Measurements from ENCODE around the gene STX16. TPM values are rescaled to one million over a fixed set of nuclear protein-coding genes. Genes with fewer than 3 reads are reported as not detected.

STX16 gene
- total RNA-seq, 1 experiment from 2014 or later = 86.0 TPM

DNA sequence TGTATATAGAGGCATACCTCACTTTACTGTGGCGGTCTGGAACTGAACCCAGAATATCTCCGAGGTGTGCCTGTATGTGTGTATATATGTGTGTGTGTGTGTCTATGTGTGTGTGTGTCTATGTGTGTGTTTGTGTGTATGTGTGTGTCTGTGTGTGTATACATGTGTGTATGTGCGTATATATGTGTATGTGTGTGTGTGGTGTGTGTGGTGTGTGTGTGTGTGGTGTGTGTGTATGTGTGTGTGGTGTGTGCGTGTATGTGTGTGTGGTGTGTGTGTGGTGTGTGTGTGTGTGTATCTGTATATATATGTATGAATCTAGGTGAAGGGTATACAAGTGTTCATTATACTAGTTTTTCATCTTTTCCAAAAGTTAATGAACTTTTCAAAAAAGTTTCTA is 37.3 kb downstream of the STX16 start:
- Mint-ChIP-seq H3K27me3 (ENCODE audit: unreplicated experiment) (no peaks in the 10 kb centered on the region), H3K27ac (ENCODE audit: unreplicated experiment) (no peak overlapping the region), H3K4me3 (ENCODE audit: low read depth, unreplicated experiment) (no peak overlapping the region), H3K36me3 (ENCODE audit: insufficient read depth, unreplicated experiment) (peaks cover 8% of the 10 kb centered on the region), H3K9me3 (ENCODE audit: low read depth, unreplicated experiment) (no peaks in the 10 kb centered on the region), H3K4me1 (ENCODE audit: low read depth, unreplicated experiment) (no peaks in the 10 kb centered on the region)
- no TSS peak for BruUV-seq (replicated peaks)
- TF ChIP-seq, protein P1, sequence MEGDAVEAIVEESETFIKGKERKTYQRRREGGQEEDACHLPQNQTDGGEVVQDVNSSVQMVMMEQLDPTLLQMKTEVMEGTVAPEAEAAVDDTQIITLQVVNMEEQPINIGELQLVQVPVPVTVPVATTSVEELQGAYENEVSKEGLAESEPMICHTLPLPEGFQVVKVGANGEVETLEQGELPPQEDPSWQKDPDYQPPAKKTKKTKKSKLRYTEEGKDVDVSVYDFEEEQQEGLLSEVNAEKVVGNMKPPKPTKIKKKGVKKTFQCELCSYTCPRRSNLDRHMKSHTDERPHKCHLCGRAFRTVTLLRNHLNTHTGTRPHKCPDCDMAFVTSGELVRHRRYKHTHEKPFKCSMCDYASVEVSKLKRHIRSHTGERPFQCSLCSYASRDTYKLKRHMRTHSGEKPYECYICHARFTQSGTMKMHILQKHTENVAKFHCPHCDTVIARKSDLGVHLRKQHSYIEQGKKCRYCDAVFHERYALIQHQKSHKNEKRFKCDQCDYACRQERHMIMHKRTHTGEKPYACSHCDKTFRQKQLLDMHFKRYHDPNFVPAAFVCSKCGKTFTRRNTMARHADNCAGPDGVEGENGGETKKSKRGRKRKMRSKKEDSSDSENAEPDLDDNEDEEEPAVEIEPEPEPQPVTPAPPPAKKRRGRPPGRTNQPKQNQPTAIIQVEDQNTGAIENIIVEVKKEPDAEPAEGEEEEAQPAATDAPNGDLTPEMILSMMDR (IDR thresholded peaks at IDR 0.05; ENCODE audit: unreplicated experiment) = no peak
- CTCF ChIA-PET = no interaction called here
- intact Hi-C loops (cut with micrococcal nuclease; ENCODE audit: unreplicated experiment) = no loop called here
- no peak for DNase-seq

DNA sequence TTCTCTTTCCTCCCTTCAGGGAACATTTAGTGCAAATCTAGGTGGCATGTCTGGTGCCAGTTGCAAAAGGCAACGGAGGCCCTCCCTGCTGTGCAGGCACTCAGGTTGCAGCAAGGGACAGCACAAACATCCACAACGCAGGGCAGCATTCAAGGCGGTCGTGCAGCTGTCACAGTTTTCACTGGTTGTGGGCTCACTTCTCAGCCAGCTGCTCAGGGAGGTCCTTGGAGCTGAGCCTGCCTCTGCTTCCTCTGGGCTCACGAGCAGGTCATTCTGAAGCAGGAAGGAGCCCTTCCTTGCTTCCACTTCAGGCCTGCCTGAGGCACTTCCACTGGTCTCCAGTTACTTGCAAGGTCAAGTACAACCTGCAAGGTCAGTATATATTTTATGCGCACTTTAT is 37.8 kb downstream of the STX16 start:
- CTCF ChIA-PET = no interaction called here
- TF ChIP-seq, protein P1 (IDR thresholded peaks at IDR 0.05; ENCODE audit: unreplicated experiment) = no peak
- DNase-seq = no peak
- H3K27ac Mint-ChIP-seq (ENCODE audit: unreplicated experiment) = no peak overlapping the region
- no peak overlapping the region for H3K4me3 Mint-ChIP-seq (ENCODE audit: low read depth, unreplicated experiment)
- no TSS peak for BruUV-seq (replicated peaks)
- intact Hi-C loops (cut with micrococcal nuclease; ENCODE audit: unreplicated experiment) = no loop called here
- H3K4me1 Mint-ChIP-seq (ENCODE audit: low read depth, unreplicated experiment) = no peaks in the 10 kb centered on the region
- no peaks in the 10 kb centered on the region for H3K27me3 Mint-ChIP-seq (ENCODE audit: unreplicated experiment)
- no peaks in the 10 kb centered on the region for H3K9me3 Mint-ChIP-seq (ENCODE audit: low read depth, unreplicated experiment)
- peaks cover 12% of the 10 kb centered on the region for H3K36me3 Mint-ChIP-seq (ENCODE audit: insufficient read depth, unreplicated experiment)

DNA sequence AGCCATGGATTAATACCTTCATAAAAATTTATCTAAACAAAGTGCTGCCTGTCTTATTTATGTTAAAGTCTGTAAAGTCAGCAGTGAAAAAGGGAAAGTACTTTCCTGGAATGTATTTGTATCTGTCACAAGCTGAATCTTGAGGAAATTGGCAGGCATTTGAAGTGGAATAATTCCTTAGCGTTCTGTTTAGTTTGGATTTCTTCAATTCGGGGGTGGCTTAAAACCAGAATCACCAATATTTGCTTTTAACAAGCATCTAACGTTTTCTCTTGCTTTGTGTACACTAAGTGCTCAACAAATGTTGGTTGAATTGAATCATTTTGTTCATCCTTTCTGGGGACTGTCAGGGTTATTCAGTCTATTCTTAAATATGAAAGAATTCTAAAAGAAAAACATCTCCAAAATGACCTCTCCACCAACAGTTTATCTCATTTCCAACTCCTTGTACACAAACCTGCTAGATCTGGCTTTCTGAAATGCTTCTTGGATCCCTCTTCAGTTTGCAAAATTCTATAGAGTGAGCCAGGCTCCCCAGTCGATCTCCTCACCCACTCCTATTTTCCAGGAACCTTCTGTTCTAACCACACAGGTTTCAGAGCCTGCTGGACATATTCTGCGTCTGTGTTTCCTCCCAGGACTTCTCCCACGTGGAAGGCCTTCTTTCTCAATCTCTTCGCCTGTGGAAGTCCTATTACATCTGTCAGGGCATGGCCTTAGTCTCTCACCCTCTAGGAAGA is 39.5 kb downstream of the STX16 start:
- Mint-ChIP-seq H3K36me3 (ENCODE audit: insufficient read depth, unreplicated experiment) (peaks cover 12% of the 10 kb centered on the region), H3K4me3 (ENCODE audit: low read depth, unreplicated experiment) (no peak overlapping the region), H3K4me1 (ENCODE audit: low read depth, unreplicated experiment) (no peaks in the 10 kb centered on the region), H3K9me3 (ENCODE audit: low read depth, unreplicated experiment) (no peaks in the 10 kb centered on the region), H3K27me3 (ENCODE audit: unreplicated experiment) (no peaks in the 10 kb centered on the region), H3K27ac (ENCODE audit: unreplicated experiment) (no peak overlapping the region)
- CTCF ChIA-PET = interaction anchor here (1.8 kb wide), 1 partner anchor 39 kb away, joined by 5 read pairs; the partner anchor contains the start of gene STX16
- DNase-seq = no peak
- TF ChIP-seq, protein P1 (IDR thresholded peaks at IDR 0.05; ENCODE audit: unreplicated experiment) = no peak
- intact Hi-C loops (cut with micrococcal nuclease; ENCODE audit: unreplicated experiment) = no loop called here
- BruUV-seq (replicated peaks) = no TSS peak

DNA sequence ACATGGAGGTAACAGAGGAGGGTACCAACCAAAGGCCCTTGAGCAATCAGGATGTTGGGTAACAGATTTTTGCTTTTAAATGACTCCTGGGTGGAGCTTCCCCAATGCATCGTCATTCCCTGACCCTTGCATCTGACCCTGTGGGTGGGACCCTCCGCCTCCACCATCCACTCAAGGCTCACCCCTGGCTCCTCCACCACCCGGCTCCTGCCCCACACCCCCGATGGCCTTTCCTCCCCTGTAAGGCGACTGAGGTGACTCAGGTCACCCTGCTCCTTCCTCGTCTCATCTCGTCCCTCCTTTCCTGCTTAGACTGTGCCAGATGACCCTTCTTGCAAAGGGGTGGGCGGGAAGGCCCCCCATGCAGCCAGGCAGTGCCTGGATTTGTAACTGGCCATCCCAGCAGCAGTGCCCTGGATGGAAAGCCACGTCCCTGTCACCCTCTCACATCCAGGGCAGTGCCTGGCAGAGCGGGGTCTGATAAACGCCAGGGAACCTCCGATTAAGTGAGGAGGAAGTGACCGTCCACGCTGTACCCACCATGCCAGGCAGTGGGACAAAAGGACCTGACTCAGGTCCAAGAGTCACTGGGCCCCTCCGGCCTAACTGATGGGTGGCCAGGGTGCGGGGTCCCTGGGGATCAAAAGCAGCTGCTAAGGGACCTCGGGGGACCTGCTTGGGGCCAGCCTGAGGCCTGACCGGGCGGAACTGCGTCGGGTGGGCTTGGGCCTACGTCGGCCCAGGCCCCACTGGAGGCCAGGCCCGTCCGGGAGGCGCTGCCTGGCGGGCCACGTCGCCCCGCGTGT is 40.9 kb downstream of the STX16 start:
- DNase-seq = no peak
- intact Hi-C loops (cut with micrococcal nuclease; ENCODE audit: unreplicated experiment) = no loop called here
- Mint-ChIP-seq H3K36me3 (ENCODE audit: insufficient read depth, unreplicated experiment) (peaks cover 12% of the 10 kb centered on the region), H3K4me3 (ENCODE audit: low read depth, unreplicated experiment) (no peak overlapping the region), H3K4me1 (ENCODE audit: low read depth, unreplicated experiment) (no peaks in the 10 kb centered on the region), H3K9me3 (ENCODE audit: low read depth, unreplicated experiment) (no peaks in the 10 kb centered on the region), H3K27me3 (ENCODE audit: unreplicated experiment) (no peaks in the 10 kb centered on the region), H3K27ac (ENCODE audit: unreplicated experiment) (no peak overlapping the region)
- TF ChIP-seq, protein P1 (IDR thresholded peaks at IDR 0.05; ENCODE audit: unreplicated experiment) = peak; percentile 9
- no TSS peak for BruUV-seq (replicated peaks)
- CTCF ChIA-PET = no interaction called here
